Nephron (organoid): Measurements from ENCODE around the gene ERCC1.
A peak's percentile ranks its signal among the peaks of the same experiment; 100 is the strongest.

Source experiments
- H3K27ac Mint-ChIP-seq, 3 experiments: 2 replicates each; pipeline ENCODE4 v1.8.0; 2020; ENCODE audit warnings: mixed read lengths in 3 of 3, mild to moderate bottlenecking in 2 of 3, moderate library complexity in 1 of 3
- H3K27me3 Mint-ChIP-seq: 2 replicates; pipeline ENCODE4 v1.8.0; 2021; ENCODE audit warnings: low read depth, mild to moderate bottlenecking, moderate library complexity, mixed read lengths
- H3K36me3 Mint-ChIP-seq: 2 replicates; pipeline ENCODE4 v1.8.0; 2020; ENCODE audit warnings: low read depth, mixed read lengths
- H3K4me1 Mint-ChIP-seq: 2 replicates; pipeline ENCODE4 v1.8.0; 2020; ENCODE audit warnings: mixed read lengths
- H3K4me3 Mint-ChIP-seq, 3 experiments: 2 replicates each; pipeline ENCODE4 v1.8.0; 2020; ENCODE audit warnings: mild to moderate bottlenecking in 3 of 3, mixed read lengths in 3 of 3, moderate library complexity in 2 of 3
- H3K9me3 Mint-ChIP-seq: 2 replicates; pipeline ENCODE4 v1.8.0; 2020; ENCODE audit warnings: mixed read lengths
- TF ChIP-seq, protein P1 (sequence below), 3 experiments: fragments of 200-600 bp; sonication (generic); IDR thresholded peaks; one replicate each; pipeline ENCODE4 v1.5.0; 2021; ENCODE audit warnings: antibody characterized with exemption in 3 of 3; ENCODE audit not compliant: unreplicated experiment in 3 of 3

ERCC1 gene

DNA sequence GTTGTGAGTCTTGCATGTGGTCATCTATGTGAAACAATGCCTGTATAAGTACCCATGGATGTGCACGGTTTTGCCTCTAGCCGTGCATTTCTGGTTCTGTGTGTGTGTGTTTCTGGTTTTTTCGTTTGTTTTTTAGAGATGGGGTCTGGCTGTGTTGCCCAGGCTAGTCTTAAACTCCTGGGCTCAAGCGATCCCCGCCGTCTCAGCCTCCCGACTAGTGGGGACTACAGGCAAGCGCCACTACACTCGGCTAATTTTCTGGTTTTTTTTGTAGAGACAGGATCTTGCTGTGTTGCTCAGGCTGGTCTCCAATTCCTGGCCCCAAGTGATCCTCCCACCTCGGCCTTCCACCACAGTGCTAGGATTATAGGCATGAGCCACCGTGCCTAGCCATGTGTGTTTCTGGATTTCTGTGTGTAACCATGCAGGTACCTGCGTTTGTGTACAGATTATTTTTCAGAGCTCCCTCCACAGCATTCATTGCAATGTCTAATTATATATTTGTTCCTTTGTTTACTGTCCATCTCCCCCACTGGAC is 28.2 kb upstream of the ERCC1 start:
- no peaks in the 10 kb centered on the region for H3K9me3 Mint-ChIP-seq
- H3K27me3 Mint-ChIP-seq, result peaks cover 11% of the 10 kb centered on the region
- TF ChIP-seq, protein P1, sequence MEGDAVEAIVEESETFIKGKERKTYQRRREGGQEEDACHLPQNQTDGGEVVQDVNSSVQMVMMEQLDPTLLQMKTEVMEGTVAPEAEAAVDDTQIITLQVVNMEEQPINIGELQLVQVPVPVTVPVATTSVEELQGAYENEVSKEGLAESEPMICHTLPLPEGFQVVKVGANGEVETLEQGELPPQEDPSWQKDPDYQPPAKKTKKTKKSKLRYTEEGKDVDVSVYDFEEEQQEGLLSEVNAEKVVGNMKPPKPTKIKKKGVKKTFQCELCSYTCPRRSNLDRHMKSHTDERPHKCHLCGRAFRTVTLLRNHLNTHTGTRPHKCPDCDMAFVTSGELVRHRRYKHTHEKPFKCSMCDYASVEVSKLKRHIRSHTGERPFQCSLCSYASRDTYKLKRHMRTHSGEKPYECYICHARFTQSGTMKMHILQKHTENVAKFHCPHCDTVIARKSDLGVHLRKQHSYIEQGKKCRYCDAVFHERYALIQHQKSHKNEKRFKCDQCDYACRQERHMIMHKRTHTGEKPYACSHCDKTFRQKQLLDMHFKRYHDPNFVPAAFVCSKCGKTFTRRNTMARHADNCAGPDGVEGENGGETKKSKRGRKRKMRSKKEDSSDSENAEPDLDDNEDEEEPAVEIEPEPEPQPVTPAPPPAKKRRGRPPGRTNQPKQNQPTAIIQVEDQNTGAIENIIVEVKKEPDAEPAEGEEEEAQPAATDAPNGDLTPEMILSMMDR (IDR thresholded peaks at IDR 0.05; ENCODE audit: unreplicated experiment in 3 of 3), result no peak
- H3K4me3 Mint-ChIP-seq, result peak overlapping the region; percentile 87 to 88 (median 87)
- no peaks in the 10 kb centered on the region for H3K36me3 Mint-ChIP-seq
- peaks cover 52% of the 10 kb centered on the region for H3K4me1 Mint-ChIP-seq
- peak overlapping the region; percentile 60 to 96 (median 70) for H3K27ac Mint-ChIP-seq

DNA sequence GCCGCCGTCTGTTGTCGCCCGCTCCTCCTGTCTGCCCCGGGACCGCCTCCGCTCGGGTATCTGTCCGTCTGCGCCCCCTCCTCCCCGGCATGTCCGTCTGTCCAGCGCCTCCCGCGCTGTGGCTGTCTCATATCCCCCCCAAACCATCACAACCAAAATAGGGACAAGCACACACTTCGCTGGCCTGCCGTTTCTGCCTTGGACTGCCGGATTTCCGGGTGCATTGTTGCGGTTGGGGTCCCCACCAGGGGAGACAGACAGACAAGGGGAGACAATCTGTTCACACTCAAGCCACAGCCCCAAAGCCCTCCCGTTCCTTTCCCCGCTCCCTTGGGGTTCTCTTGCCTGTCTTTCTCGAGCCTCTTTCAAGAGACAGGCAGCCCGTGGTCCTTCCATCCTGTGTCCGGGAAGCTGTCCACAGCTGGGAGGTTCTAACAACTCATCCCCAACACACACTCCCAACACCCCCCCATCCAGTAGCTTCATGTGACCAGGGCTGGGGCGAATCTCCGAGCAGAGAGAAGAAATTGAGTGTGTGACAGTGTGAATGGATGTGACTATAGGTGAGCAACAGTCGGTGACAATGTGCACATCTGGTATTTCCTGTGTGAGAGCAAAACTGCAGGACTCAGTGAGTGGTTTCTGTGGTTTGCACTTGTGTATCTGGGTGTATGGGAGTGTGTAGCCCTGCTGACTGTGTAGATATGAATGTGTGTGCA is 27.6 kb upstream of the ERCC1 start:
- peak overlapping the region; percentile 87 to 88 (median 87) for H3K4me3 Mint-ChIP-seq
- H3K9me3 Mint-ChIP-seq, result no peaks in the 10 kb centered on the region
- H3K36me3 Mint-ChIP-seq, result no peaks in the 10 kb centered on the region
- TF ChIP-seq, protein P1 (IDR thresholded peaks at IDR 0.05; ENCODE audit: unreplicated experiment in 3 of 3), result no peak
- peaks cover 11% of the 10 kb centered on the region for H3K27me3 Mint-ChIP-seq
- H3K4me1 Mint-ChIP-seq, result peaks cover 50% of the 10 kb centered on the region
- H3K27ac Mint-ChIP-seq, result peak overlapping the region; percentile 60 to 96 (median 70)

DNA sequence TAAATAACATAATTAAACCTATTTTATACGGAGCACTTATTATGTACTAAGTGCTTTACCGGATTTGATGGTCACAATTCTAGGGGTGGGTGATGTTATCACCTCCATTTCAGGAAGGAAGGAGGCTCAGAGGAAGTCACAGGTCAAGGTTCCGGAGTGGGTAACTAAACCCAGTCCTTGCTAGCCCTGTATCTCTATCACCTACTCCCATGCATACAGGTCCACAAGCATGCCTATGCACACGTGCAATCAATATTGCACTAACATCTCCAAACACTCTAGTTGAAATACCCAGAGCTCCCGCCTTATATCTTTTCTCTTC is 26.3 kb upstream of the ERCC1 start:
- no peaks in the 10 kb centered on the region for H3K36me3 Mint-ChIP-seq
- peak overlapping the region; percentile 93 to 97 (median 94) for H3K4me3 Mint-ChIP-seq
- H3K27me3 Mint-ChIP-seq, result peaks cover 8% of the 10 kb centered on the region
- TF ChIP-seq, protein P1 (IDR thresholded peaks at IDR 0.05; ENCODE audit: unreplicated experiment in 3 of 3), result no peak
- peaks cover 38% of the 10 kb centered on the region for H3K4me1 Mint-ChIP-seq
- no peaks in the 10 kb centered on the region for H3K9me3 Mint-ChIP-seq
- H3K27ac Mint-ChIP-seq, result peak overlapping the region; percentile 91 to 95 (median 94)

DNA sequence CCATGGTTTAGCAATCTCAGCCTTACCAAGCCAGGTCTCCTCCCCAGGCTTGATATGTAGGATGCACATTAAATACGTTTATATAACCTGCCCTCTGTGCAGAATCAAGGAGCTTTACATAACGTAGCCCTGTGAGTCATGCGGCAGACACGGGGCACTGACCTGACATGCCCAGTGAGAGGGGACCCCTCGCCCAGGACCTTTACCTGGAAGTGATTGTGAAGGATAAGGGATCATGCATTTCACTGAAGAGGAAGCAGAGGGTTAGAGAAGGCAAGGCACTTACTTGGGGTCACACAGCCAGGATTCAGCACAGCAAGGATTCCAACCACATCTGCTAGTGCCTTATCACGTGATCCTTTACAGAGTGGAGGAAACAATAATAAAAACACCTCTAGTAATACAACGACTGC is 25.2 kb upstream of the ERCC1 start:
- H3K4me3 Mint-ChIP-seq, result peak overlapping the region; percentile 73 to 80 (median 80)
- H3K36me3 Mint-ChIP-seq, result no peaks in the 10 kb centered on the region
- TF ChIP-seq, protein P1 (IDR thresholded peaks at IDR 0.05; ENCODE audit: unreplicated experiment in 3 of 3), result no peak
- H3K4me1 Mint-ChIP-seq, result peaks cover 41% of the 10 kb centered on the region
- H3K27me3 Mint-ChIP-seq, result peaks cover 8% of the 10 kb centered on the region
- no peaks in the 10 kb centered on the region for H3K9me3 Mint-ChIP-seq
- H3K27ac Mint-ChIP-seq, result peak overlapping the region; percentile 22 to 35 (median 29)

DNA sequence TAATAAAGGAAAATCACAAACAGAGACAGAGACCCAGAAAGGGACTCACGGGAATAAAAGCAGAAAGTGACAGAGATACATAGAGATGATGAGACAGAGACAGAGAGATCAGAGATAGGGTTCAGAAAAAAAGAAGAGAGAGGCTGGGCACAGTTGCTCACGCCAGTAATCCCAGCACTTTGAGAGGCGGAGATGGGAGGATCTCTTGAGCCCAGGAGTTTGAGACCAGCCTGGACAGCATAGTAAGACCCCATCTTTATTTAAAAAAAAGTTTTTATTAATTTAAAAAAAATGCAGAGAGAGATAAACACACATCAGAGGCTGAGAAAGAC is 24.7 kb upstream of the ERCC1 start:
- Mint-ChIP-seq H3K4me3 (peak overlapping the region; percentile 22 to 75 (median 64)), H3K27ac (no peak overlapping the region), H3K36me3 (no peaks in the 10 kb centered on the region), H3K9me3 (no peaks in the 10 kb centered on the region), H3K4me1 (peaks cover 40% of the 10 kb centered on the region), H3K27me3 (peaks cover 8% of the 10 kb centered on the region)
- TF ChIP-seq, protein P1 (IDR thresholded peaks at IDR 0.05; ENCODE audit: unreplicated experiment in 3 of 3), result no peak

DNA sequence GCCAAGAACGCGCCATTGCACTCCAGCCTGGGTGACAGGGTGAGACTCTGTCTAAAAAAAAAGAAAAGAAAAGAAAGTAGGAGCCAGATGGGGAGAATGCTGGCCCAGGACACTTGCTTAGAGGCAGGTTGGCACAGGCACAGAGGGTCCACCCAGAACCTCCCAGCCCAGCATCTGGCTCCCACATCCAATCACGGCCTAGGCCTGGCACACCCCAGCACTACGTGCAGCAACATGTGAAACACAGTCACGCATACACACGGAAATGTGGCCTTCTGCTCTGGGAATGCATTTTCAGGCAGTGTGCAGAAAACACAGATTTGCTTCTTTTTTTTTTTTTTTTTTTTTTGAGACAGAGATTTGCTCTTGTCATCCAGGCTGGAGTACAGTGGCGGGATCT is 23.2 kb upstream of the ERCC1 start:
- peaks cover 2% of the 10 kb centered on the region for H3K27me3 Mint-ChIP-seq
- H3K36me3 Mint-ChIP-seq, result no peaks in the 10 kb centered on the region
- no peaks in the 10 kb centered on the region for H3K9me3 Mint-ChIP-seq
- H3K27ac Mint-ChIP-seq, result no peak overlapping the region
- peaks cover 46% of the 10 kb centered on the region for H3K4me1 Mint-ChIP-seq
- TF ChIP-seq, protein P1 (IDR thresholded peaks at IDR 0.05; ENCODE audit: unreplicated experiment in 3 of 3), result no peak
- H3K4me3 Mint-ChIP-seq, result no peak overlapping the region
